Breast epithelium (tissue), 3 donors: ENCODE measurements around the gene SLC9A2.

Experiments
- CTCF ChIP-seq, 3 donors: fragments of 450-650 bp; IDR thresholded peaks; one replicate each; pipeline ENCODE4 v1.5.1; 2016 to 2017; ENCODE audit warnings: antibody characterized with exemption in 3 of 3, mild to moderate bottlenecking in 3 of 3, moderate library complexity in 3 of 3
- POLR2A ChIP-seq: fragments of 450-650 bp; IDR thresholded peaks from one replicate; pipeline ENCODE4 v1.6.1; 2016; ENCODE audit warnings: antibody characterized with exemption, mild to moderate bottlenecking, moderate library complexity
- POLR2AphosphoS5 ChIP-seq, 3 donors: sonication (generic); formaldehyde crosslinking; IDR thresholded peaks; one replicate each; pipeline ENCODE4 v1.6.1; 2017; ENCODE audit warnings: antibody characterized with exemption in 3 of 3

- no peak for TF ChIP-seq POLR2A
- TF ChIP-seq CTCF (IDR thresholded peaks at IDR 0.05): no peak
- TF ChIP-seq POLR2AphosphoS5 (IDR thresholded peaks at IDR 0.05): no peak
These were observed 79.2 kb downstream of the SLC9A2 start for GRCh38 chr2:102698369-102699111.
